Occipital lobe (tissue), 2 donors: ENCODE data around the gene SHISAL2A. TPM values are rescaled to one million over a fixed set of nuclear protein-coding genes. Genes with fewer than 3 reads are reported as not detected.

Source experiments
- DNase-seq: peaks from one replicate; lab custom pipeline; 2025; lab: John Stamatoyannopoulos, UW
- total RNA-seq: library from RNA; depleted of rRNA; stranded (reverse); fragments of >200 nt; gene quantifications from one replicate; pipeline ENCODE4 v1.2.3, GENCODE V29; 2014

The SHISAL2A gene
- total RNA-seq, 1 donor from 2014 or later: not detected

- DNase-seq: no peak
These were observed 27.1 kb downstream of the SHISAL2A start for GRCh38 chr1:52659851-52660596.

- no peak for DNase-seq
These were observed 27.8 kb downstream of the SHISAL2A start for GRCh38 chr1:52660807-52661206.

DNA sequence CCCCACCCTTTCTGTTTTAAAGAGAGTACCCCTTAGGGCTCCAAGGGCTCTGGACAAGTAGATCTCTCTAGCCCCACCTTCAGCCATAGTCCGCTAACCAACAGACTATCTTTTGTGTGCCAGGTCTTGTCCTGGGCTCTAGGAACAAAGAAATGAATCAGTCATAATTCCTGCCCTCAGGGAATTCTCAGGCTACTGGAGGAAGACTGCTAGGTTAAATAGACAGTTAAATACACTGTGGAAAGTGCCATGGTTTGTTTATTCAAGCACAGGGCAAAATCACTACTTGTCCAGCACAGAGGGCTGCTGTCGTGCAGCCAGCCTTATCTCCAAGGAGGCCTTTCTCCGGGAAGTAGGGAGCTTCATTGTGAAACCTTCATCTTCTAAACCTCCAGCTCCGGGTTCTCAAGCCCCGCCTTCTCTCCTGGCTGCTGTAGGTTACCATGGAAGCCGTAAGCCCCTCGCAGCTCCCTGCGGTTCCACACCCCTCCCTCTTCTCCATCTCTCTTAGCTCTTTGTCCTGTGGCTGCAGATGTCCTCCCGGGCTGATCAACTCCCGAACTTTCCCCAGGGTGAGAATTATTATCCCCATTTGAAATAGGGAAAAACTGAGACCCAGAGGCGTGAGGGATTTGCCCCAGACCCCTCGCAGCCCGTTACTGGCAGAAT is 29.8 kb downstream of the SHISAL2A start:
- DNase-seq: no peak

DNA sequence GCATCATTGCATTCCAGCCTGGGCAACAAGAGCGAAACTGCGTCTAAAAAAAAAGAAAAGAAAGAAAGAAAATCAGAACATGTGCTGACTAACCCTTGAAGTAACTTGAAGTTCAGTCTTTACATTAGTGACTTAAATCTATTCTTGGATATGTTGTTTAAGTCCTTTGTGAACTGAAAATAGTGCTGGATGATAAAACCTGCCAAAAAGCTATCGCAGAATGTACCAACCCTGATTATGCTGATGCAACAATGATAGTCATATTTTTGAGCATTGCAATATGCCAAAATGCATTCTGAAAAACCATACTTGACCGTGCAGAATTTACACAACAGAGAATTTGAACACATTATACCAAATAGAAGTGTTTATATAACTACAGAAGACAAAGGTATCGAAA is 30.7 kb downstream of the SHISAL2A start:
- no peak for DNase-seq

DNA sequence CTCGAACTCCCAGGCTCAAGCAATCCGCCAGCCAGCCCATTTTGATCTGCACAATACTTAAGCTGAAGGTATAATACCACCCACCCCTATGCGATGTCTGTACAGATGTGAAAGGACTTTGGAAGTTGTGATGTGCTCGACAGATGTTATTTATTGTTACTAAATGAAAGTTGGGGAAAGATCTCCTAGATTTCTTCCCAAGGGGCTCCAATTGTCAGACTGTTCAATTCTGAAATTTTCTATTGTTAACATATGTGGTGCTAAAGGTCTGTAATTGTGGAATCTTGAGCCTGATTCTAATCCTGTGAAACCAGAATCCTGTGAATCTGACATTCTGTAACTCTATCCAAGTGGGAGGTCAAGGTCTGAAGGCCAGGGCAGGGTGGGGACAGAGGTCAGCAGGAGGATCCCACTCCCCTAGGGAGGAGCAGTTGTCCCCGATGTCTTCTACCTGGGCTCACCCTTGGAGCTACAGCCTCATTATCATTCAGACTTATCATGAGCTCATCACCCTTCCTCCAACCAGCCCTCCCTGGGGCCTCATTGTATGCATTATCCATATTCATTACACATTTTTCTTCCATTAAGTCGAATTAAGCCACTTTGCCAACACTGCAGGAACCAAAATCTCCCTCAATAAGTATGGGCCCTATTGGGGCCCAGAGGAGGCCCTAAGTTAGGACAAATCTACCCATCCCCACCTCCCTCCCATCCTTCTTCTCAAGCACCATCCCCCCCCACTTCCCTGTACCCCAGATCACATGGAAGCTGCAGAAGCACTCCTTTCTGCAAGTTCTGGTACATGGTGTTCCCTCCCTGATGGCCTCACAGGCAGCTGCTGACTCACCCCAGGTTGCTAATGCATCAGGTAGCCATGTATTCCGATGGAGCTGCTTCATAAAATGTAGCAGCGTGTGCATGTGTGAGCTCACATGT is 32.3 kb downstream of the SHISAL2A start:
- DNase-seq: no peak

DNA sequence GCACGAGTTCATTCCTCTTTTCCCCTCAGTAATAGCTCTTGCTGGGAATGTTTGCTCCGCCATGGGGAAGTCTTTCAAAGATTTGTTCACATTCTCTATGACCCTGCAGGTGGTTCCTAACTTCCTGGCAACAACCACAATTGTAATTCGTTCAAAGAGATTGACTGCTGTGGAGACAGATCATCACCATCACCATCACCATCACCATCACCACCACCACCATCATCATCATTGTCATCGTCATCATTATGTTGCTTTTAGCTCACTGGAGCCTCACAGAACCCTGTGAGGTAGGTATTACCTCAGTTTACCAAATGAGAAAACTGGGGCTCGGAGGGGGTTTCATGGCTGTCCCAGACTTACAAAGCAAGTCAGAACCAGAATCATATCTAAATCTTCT is 34.3 kb downstream of the SHISAL2A start:
- DNase-seq: no peak

- no peak for DNase-seq
These were observed 35.0 kb downstream of the SHISAL2A start for GRCh38 chr1:52667984-52668383.

- no peak for DNase-seq
These were observed 35.7 kb downstream of the SHISAL2A start for GRCh38 chr1:52668711-52669110.

- DNase-seq: no peak
These were observed 36.7 kb downstream of the SHISAL2A start for GRCh38 chr1:52669696-52670095.

DNA sequence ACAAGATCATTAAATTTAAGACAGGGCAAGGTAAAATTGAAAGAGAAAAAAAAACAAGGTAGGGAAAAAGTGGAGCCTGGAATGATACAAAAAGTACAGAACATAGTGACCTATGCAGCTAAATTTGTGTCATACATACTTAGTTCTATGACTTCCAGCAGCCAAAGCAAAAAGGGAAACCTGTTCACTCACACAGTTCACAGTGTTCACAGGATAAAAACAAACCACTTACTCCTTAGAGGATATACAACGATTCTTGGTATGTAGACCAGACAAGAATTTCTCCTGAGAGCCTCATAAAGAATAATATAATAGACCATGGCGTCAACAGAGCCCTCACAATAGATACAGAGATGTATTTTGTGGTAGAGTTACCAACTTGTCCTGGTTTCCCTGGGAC is 37.6 kb downstream of the SHISAL2A start:
- DNase-seq: no peak

GRCh38 chr1:52672946-52673345 is 40.0 kb downstream of the SHISAL2A start:
- DNase-seq: no peak

DNA sequence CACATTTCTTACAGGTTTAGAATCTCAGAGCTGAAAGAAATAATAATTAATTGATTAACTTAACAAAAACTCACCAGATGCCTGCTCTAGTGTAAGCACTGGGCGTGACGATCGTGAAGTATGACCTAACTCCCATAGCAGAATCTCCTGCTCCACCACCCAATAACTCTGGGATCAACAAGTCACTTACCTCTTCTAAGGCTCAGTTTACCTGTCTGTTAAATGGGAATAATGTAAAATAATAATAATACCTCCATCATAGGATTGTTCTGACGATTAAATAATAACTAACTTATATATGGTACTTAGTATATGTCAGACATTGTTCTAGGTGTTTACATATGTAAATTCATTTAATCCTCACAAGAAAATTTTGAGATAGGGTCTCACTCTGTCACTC is 40.5 kb downstream of the SHISAL2A start:
- no peak for DNase-seq

DNA sequence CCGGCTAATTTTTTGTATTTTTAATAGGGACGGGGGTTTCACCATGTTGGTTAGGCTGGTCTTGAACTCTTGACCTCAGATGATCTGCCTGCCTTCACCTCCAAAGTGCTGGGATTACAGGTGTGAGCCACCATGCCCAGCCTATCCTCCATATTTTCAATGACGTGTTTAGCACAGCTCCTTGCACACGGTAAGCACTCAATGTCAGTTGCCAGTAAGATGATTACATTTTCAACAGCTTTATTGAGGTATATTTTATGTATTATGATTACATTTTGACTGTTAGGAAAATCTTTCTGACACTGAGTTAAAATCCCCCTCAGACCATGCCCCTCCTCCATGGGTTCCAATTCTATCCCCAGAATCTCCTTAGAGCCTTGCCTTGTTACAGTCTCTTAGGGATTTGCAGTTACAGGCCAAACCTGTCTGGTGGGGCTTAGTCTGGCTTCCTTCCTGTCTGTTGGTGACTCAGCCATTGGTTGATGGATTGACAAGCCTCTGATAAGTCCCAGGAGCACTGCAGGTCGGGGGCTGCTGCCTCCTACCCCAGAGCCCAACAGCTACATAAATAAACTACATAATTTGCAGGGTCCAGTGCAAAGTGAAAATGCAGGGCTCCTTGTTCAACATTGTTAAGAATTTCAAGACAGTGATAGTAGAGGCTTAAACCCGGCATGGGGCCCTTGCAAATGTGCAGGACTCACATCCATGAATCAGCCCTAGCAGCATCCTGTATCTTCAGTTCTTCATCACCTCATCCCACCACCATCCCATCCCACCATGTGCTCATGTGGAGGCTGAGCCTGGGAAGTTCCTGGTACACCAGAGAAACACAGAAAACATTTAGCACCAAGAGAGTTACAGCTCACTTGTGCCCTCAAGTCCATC is 41.8 kb downstream of the SHISAL2A start:
- DNase-seq: no peak

DNA sequence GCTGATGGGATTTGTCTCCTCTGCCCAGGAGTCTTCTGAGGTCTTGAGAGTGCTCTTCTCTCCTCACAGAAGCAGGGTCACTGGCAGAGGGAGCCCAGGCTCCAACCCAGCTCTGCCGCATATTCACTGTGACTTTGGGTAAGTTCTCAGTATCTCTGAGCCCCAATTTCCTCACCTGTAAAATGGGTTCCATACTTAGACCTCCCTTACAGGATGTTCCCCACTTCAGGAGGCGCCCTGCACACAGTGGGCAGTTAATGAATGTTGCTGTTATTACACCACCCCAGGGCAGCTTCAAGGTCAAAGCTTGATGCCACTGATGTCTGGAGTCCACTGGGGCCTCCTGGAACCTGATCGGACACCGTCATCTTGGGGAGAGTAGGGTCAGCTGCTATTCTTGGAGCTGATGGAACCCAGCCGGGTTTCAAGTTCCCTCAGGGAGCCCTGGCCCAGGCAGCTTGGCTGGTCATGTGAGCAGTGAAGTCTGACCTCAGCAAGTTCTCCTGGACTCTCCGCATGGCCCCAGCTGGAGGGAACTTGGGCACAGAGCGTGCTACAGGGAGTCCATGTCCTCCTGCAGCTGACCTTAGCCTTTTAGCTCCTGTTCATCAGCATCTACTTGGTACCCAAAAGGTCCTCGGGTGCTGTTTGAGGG is 43.4 kb downstream of the SHISAL2A start:
- DNase-seq: no peak

DNA sequence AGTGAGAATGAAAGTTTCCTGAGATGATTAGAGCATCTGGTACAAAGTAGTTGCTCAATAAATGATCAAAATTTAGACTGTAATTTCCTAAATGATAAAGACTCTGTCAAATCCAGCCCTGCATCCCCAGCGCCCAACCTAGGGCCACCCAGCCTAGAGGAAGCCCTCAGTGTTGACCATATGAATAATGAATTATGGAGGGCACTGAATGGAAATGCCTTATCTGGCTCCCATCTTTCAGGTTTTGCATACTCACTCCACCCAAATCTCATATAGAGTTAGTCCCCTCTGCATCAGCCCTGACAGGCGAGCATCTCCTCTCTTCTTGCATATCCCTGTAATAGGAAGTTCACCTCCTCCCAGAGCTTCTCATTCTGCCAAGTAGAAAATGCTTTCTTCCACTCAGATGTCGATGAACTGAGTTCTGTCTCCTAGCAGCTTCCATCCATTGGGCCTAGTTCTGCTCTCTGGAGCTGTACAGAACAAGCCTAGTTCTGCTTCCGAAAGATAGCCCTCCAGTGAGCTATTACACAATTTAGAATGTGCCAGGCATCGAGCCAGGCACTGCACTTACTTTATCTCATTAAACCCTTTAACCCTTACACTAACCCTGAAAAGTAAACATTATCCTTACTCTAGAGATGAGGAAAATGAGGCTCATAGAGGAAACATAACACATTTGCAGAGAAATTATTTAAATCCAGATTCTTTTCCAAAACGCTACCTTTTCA is 44.3 kb downstream of the SHISAL2A start:
- no peak for DNase-seq

- no peak for DNase-seq
These were observed 46.1 kb downstream of the SHISAL2A start for GRCh38 chr1:52679048-52679447.

DNA sequence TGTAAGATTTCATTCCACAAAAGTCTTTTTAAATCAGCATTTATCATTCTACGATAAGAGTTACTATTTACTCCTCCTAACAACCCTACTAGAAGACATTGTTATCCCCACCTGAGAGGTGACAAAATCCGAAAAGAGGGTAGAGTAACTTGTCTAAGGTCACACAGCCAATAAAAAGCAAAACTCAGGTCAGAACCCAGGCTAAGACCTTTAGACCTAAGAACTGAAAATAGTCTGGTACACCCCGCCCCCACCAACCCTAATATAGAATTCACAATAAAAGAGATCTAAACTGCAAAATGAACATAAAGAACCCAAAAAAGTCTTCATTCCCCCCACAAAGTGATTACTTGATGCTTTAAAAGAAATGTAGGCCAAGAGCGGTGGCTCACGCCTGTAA is 46.5 kb downstream of the SHISAL2A start:
- no peak for DNase-seq

DNA sequence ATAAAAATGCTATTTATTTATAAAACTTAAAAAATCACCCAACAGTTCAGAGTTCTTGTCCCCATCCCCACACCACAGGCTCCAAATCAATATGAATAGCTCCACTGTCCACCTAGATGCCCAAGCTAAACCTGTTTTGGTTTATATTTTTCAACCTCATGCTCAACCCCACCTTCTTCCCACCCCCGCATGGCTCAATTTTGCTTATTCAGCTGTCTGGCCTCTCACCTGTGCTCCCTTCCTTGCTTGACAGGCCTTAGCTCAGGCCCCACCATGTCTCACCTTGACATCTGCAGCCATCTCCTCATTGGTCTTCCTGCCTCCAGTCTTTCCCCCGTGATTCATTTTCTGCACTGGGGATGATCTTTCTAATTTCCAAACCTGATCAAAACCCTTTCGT is 47.4 kb downstream of the SHISAL2A start:
- DNase-seq: no peak

- no peak for DNase-seq
These were observed 48.2 kb downstream of the SHISAL2A start for GRCh38 chr1:52681136-52681535.
